ENCODE results near the gene MRPL23.

MRPL23 gene

GRCh38 chr11:1949302-1949701, 2.2 kb downstream of the MRPL23 start:
- no peak for DNase-seq (ENCODE audit: low read depth)
- H3K4me3 ChIP-seq (ENCODE audit: low read depth, low read length) = no peak overlapping the region
- TF ChIP-seq, protein P1, sequence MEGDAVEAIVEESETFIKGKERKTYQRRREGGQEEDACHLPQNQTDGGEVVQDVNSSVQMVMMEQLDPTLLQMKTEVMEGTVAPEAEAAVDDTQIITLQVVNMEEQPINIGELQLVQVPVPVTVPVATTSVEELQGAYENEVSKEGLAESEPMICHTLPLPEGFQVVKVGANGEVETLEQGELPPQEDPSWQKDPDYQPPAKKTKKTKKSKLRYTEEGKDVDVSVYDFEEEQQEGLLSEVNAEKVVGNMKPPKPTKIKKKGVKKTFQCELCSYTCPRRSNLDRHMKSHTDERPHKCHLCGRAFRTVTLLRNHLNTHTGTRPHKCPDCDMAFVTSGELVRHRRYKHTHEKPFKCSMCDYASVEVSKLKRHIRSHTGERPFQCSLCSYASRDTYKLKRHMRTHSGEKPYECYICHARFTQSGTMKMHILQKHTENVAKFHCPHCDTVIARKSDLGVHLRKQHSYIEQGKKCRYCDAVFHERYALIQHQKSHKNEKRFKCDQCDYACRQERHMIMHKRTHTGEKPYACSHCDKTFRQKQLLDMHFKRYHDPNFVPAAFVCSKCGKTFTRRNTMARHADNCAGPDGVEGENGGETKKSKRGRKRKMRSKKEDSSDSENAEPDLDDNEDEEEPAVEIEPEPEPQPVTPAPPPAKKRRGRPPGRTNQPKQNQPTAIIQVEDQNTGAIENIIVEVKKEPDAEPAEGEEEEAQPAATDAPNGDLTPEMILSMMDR (IDR thresholded peaks at IDR 0.05; ENCODE audit: low read depth, low read length, missing control alignments) = no peak

- TF ChIP-seq, protein P1 (IDR thresholded peaks at IDR 0.05; ENCODE audit: low read depth, low read length, missing control alignments) = no peak
- DNase-seq (ENCODE audit: low read depth) = no peak
- H3K4me3 ChIP-seq (ENCODE audit: low read depth, low read length) = no peak overlapping the region
These were observed 2.8 kb downstream of the MRPL23 start for GRCh38 chr11:1949922-1950321.

DNA sequence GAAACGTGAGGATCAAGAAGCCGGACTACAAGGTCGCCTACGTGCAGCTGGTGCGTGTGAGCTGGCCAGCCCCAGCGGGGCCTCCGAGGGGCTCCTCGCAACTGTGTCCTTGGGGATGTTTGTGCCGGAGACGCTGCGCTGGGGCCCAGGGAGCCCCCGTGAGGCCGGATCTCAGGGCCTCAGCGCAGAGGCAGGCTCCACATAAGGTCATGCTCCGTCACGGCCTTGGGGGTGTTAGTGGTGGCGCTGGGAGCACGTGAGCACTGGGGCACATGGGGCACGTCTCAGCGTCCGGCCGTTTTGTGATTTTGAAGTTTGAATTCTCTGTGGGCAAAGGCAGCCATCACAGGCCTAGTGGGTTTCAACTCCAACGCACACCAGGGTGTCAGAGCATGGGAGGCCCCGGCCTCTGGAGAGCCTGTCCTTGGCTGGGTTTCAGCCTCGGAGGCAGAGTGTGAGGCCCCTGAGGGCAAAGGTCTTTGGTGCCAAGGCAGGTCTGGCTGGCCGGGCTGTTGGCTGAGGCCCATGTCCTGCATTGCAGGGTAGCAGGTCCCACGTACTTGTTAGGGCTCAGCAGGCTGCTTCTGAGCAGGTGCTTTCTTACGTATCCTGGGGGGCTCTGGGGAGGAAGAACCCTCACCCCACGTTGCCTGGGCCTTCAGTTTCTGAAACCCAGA, 5.8 kb downstream of the MRPL23 start:
- DNase-seq (ENCODE audit: low read depth) = no peak
- TF ChIP-seq, protein P1 (IDR thresholded peaks at IDR 0.05; ENCODE audit: low read depth, low read length, missing control alignments) = no peak
- H3K4me3 ChIP-seq (ENCODE audit: low read depth, low read length) = no peak overlapping the region

DNA sequence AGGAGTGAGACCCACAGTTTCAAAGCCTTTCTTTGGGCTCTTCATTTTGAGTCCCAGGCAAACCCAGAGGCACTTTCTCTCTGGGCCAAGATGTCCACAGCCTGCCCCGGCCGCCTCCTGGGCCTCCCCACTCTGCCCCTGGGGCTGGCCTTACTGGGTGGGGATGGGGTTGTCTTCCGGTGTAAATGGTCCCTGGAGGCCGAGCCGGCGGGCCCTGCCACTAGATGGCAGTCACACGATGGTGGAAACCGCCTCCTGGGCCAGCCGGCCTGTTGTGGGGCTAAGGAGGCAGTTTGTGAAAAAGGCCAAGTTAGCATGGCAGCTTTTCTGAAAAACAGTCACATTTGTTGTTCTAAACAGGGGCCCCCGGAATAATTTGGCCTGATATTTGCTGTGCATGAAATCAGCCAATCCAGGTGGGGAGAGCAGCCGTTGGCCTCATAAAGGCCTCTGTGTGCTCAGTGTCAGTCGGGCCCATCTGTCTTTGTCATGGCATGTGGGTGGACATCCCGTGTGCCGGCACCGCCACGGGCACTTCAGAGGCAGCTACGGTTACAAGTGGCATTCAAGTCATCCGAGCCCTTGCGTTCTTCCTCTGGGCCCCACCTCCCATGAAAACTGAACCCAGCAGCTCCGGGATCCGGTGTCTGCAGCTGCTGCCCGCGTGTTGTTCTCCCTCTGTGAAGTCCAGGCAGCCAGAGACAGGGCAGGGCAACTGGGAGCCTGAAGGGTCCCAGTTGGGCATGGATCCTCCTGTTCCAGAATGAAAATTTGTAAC, 6.5 kb downstream of the MRPL23 start:
- DNase-seq (ENCODE audit: low read depth) = no peak
- no peak overlapping the region for H3K4me3 ChIP-seq (ENCODE audit: low read depth, low read length)

GRCh38 chr11:1958367-1958766, 11.2 kb downstream of the MRPL23 start:
- TF ChIP-seq, protein P1 (IDR thresholded peaks at IDR 0.05; ENCODE audit: low read depth, low read length, missing control alignments) = no peak
- no peak for DNase-seq (ENCODE audit: low read depth)
- no peak overlapping the region for H3K4me3 ChIP-seq (ENCODE audit: low read depth, low read length)

More for the DNA sequence above, 6.5 kb downstream of the MRPL23 start:
- TF ChIP-seq, protein P1 (IDR thresholded peaks at IDR 0.05; ENCODE audit: low read depth, low read length, missing control alignments) = no peak

DNA sequence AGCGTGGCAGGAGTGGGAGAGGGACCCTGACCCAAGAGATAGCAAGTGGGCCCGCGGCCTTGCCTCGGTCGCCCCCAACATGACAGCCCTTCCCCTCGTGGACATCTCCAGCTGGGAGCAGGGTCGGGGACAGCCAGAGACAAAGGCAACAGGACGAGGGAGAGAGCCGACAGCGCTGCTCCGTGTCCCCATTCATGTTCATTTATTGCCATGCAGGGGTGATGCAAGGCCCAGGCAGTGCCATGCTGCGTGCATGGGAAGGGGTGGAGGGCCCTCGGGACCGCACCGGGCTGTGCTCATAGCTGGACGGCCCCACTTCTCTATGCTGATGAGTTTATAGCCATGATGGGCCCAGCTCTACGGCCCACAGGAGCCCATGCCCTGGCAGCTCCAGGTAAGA, 12.7 kb downstream of the MRPL23 start:
- DNase-seq (ENCODE audit: low read depth) = no peak
- TF ChIP-seq, protein P1 (IDR thresholded peaks at IDR 0.05; ENCODE audit: low read depth, low read length, missing control alignments) = no peak
- H3K4me3 ChIP-seq (ENCODE audit: low read depth, low read length) = no peak overlapping the region

All from GM12864 (cell line).